Esophagus mucosa (tissue), 1 donor: ENCODE results near the gene CDH3. TPM values are rescaled to one million over a fixed set of nuclear protein-coding genes. Genes with fewer than 3 reads are reported as not detected.

Experiments
- ATAC-seq: fragments of 200-7000 bp; cut with Tn5 transposase; one replicate; pipeline ENCODE4 v1.9.1; 2020
- total RNA-seq: library from RNA; stranded (reverse); gene quantifications from one replicate; pipeline ENCODE4 v1.2.4, GENCODE V29; 2023
- donor health status: DM: yes; HTN: yes; CAD: no.

The CDH3 gene
- 94.1 TPM for total RNA-seq

DNA sequence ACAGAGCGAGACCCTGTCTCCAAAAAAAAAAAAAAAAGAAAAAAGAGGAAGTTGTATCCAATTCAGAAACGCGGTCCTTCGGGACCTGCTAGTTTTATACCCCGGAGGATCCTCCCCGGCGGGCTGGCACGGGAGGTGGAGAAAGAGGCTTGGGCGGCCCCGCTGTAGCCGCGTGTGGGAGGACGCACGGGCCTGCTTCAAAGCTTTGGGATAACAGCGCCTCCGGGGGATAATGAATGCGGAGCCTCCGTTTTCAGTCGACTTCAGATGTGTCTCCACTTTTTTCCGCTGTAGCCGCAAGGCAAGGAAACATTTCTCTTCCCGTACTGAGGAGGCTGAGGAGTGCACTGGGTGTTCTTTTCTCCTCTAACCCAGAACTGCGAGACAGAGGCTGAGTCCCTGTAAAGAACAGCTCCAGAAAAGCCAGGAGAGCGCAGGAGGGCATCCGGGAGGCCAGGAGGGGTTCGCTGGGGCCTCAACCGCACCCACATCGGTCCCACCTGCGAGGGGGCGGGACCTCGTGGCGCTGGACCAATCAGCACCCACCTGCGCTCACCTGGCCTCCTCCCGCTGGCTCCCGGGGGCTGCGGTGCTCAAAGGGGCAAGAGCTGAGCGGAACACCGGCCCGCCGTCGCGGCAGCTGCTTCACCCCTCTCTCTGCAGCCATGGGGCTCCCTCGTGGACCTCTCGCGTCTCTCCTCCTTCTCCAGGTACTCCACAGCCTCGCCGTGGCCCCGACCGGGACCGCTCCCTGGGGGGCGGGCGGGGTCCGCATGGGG, at the start of gene CDH3:
Gene CDH3, plus strand, starts transcription at position 596 of the 779 bp plus-strand sequence. Its CDS starts 70 bp downstream, at position 666.
- peak; percentile 85 for ATAC-seq

- peak; percentile 68 for ATAC-seq
Observed at GRCh38 chr16:68596266-68596665, 48.8 kb upstream of the CDH3 start.

DNA sequence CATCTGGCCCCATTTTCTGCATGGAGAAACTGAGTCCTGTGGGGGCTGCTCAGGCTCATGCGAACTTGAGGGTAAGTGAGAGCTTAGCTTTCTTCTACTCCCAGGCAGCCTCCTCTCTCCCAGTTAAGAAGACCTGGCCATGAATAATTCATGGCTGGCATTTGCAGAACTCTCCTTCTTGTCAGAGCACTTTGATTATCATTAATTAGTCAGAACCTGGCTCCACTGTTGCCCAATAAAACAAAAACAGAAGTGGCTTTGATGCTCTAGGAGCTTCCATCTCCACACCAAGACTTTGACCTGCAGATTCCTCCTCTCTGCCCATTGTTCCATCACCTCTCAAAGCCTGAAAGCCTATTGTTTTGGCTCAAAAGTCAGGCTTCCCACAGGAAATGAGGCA, 45.5 kb upstream of the CDH3 start:
- ATAC-seq = no peak

- ATAC-seq = peak; percentile 69
Observed at GRCh38 chr16:68605746-68606145, 39.4 kb upstream of the CDH3 start.

- no peak for ATAC-seq
Observed at GRCh38 chr16:68607443-68607842, 37.7 kb upstream of the CDH3 start.

GRCh38 chr16:68608330-68608729, 36.8 kb upstream of the CDH3 start:
- no peak for ATAC-seq

DNA sequence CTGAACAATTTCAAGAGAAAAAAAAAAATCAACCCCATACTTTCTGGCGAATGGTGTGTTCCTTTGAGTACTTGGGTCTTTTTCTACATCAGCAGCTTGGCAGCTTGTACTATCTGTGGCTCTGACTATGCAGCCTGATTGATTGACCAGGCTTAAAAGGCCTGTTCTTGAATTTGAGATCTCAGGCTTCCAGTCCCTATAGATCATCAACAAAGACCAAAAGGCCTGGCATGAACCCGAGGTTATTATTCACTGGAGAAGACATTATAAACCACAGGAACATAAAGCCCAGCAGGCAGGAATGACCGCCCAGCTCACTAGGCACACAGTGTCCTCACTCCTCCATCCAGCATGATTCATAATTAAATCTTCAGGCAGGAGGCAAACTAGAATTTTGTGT, 32.1 kb upstream of the CDH3 start:
- ATAC-seq = no peak

- peak; percentile 89 for ATAC-seq
Observed at GRCh38 chr16:68617734-68618133, 27.4 kb upstream of the CDH3 start.

DNA sequence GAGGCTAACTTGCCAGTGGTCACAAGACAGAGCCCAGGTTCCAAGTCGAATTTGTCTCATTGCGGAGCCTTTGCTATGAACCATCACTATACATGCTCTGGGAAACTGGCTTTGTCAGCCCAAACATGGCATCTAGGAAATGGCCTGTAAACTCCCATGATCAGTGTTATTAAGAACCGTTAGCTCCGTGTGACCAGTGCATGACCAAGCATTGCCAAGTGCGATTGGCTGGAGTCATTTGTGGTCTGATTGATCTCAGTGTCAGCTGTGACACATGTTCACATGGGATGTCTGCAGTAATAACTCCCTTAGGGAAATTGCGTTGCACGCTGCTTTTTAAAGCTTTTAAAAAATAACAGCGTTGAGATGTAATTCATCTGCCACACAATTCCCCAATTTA, 18.6 kb upstream of the CDH3 start:
- ATAC-seq = no peak

- ATAC-seq = no peak
Observed at GRCh38 chr16:68627951-68628425, 17.1 kb upstream of the CDH3 start.

GRCh38 chr16:68629351-68629910, 15.7 kb upstream of the CDH3 start:
- no peak for ATAC-seq

- peak; percentile 88 for ATAC-seq
Observed at GRCh38 chr16:68636064-68636560, 9.0 kb upstream of the CDH3 start.

- peak; percentile 79 for ATAC-seq
Observed at GRCh38 chr16:68636818-68637217, 8.3 kb upstream of the CDH3 start.

DNA sequence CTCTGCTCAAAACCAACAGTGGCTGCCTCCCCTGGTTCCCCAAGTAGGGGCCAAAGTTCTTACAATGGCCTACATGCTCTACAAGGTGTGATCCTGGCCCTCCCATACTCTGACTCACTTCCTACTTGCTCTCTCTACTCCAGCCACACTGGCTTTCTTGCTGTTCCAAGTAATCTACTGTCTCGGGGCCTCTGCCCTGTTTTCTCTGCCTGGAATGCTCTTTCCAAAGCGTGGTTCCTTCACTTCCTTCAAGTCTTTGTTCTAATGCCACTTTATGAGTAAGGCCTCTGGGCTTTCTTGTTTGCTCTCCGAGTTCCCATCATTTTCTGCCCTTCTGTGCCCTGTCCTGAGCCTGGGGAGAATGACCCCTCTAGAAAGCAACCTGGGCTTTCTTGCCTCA, 4.1 kb upstream of the CDH3 start:
- ATAC-seq = peak; percentile 50

DNA sequence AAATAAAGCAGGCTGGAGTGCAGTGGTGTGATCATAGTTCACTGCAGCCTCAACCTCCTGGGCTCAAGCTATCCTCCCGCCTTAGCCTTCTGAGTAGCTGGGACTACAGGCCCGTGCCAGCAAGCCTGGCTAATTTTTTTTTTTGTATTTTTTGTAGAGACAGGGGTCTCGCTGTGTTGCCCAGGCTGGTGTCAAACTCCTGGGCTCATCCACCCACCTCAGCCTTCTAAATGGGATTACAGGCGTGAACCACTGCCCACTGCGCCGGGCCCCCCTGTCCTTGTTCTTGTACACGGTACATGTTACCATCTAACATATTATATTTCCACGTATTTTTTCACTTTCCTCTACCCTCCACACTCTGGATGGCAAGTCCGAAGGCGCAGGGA, 3.1 kb upstream of the CDH3 start:
- no peak for ATAC-seq

DNA sequence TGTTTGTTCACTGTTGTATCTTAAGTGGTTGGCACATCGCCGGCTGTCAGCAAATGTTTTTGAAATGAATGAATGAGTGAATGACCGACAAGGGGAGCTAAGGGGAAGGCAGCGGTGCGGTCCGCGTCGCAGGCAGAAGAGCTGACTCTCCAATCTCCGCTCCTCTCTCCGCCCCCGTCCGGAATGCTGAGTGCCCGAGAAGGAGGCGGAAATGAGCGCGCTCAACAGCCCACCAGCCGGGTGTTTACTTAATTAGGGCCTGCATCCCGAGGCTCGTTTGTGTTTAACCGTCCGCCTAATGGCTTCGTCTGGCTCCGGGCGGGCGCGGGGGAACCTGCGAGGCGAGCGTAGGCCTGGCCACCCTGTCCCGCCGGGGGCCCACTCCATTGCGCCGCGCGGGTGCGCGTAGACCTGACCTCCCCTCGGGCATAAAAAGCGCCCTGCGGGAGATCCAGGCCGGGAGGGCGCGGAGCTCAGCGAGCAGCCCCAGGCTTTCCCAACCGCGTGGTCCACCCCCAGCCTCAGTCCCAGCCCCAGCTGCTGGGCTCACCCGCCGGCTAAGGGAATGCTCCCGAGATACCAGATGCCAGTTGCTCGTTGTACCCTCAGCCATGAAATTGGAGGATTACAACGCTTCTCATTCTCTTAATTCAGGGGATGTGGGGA, 2.5 kb upstream of the CDH3 start:
- ATAC-seq = no peak

GRCh38 chr16:68643227-68643626, 1.9 kb upstream of the CDH3 start:
- ATAC-seq = no peak

GRCh38 chr16:68643847-68644246, 1.3 kb upstream of the CDH3 start:
- ATAC-seq = no peak

DNA sequence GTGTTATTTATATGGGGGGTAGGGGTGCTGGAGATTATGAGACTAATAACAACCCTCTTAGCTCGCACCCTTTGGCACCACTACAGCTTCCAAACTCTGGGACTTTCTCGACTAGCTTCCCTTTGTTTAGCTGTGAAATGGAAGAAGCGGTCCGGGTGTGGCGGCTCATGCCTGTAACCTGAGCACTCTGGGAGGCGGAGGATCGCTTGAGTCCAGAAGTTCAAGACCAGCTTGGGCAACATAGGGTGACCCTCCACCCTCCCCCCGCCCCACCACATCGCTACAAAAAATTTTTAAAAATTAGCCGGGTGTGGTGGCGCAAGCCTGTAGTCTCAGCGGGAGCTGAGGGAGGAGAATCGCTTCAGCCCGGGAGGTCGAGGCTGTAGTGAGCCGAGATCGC, 814 bp upstream of the CDH3 start:
- ATAC-seq = no peak

DNA sequence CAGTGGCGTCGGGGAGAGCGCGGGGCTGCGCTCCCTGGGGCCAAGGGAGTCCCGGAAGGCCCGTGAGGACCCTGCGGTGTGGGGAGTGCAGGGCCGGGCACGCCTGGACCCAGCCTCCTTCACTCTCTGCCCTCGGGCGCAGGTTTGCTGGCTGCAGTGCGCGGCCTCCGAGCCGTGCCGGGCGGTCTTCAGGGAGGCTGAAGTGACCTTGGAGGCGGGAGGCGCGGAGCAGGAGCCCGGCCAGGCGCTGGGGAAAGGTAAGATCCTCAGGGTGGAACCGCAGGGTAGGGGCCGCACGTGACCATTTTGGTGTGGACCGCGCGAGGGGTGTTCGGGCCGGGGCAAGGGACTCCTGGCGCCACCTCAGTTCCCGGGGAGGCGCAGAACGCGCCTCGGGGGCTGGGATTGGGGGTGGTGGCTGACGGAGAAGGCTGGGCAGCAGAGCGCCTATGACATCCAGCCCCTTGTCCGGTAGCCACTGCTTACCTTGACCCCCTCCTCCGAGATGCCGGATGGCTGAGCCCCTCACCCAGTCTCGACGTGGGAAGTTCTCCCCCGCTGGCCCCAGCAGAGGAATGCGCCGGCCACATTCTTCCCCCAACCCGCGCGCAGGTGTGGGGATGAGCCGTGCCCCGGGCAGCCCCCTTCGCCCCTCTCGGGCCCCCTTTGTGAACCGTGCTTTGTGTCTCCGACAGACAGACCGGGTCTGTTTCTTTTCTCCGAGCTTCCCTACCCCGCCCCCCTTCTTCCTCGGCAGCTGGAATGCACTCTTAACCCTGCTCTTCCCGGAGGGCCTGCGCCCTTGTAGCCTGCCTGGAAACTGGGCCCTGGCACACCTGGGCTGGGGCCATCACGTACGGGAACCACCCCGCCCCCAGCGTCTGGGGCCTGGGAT, 631 bp downstream of the CDH3 start:
- ATAC-seq = peak; percentile 43

DNA sequence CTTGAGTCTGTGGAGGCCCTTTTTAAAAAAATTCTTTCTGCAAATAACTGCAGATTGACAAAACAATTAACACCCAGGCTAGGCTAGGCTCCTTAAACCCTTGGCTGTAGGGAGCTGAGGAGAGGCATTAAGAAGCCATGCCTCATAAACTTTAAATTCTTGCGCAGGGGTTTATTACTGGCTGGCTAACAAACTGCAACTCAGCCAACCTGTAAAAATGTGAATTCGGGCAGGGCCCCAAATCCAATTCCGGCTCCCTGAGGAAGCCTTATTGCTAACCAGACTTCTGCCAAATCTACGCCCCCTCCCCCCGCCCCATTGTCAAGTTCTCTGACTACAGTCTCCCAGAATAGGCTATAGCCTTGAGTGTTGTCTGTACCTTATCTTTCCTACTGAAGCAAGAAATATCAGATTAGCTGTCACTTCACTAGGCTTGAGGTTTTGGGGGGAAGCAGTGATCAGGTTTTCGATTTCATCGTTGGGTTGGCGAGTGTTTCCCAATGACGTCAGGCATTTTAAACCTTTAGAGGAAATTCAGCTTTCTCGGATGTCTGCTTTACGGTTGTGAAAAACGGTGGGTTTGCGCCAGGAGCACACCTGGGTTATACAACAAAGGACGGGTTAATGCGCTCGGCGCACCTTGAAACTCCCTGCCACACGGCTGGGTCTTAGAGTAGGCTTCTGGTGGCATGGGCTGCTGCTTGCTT, 2.0 kb downstream of the CDH3 start:
- ATAC-seq = no peak

DNA sequence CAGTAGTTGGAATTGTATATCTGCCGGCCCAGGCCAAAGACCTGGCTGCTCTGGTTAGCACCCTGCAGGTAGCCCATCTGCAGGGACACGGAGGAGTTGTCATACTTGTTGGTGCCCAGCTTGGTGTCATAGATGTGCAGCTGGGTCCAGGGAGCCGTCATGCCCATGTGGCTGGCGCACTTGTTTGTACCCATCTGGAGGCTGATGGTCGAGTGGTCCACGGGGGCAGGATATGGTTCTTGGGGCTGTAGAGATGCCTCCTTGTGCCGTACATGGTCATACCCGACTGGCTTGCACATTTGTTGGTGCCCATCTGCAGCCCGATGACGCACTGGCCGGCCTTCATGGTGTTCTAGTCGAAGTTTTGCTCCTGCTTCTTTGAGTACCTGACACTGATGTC, 6.0 kb downstream of the CDH3 start:
- no peak for ATAC-seq
